GM12878 (cell line): ENCODE data around the gene KIRREL3.

ENCODE experiments used
- BHLHE40 ChIP-seq, 2 experiments: fragments of 450-650 bp in 1 of 2; IDR thresholded peaks; 2 replicates each; pipeline ENCODE4 v1.6.1; 2011 to 2017; ENCODE audit warnings: low read depth in 2 of 2, borderline replicate concordance in 1 of 2, improper control_type of control experiment in 1 of 2, low read length in 1 of 2, mild to moderate bottlenecking in 1 of 2
- CHD2 ChIP-seq: IDR thresholded peaks from 2 replicates; pipeline ENCODE4 v1.6.1; 2011; ENCODE audit warnings: low read depth, low read length, improper control_type of control experiment, borderline replicate concordance
- CTCF ChIP-seq, 3 experiments: IDR thresholded peaks in 2 of 3; conservative IDR thresholded peaks in 1 of 3; 2 replicates each; pipeline ENCODE4 v1.5.1; 2011; ENCODE audit warnings: low read depth in 3 of 3, low read length in 3 of 3, mild to moderate bottlenecking in 3 of 3, control low read depth in 2 of 3, moderate library complexity in 2 of 3, inconsistent platforms in 1 of 3, mixed read lengths in 1 of 3; ENCODE audit not compliant: control insufficient read depth in 2 of 3, insufficient read depth in 1 of 3; ENCODE audit errors: extremely low read depth in 1 of 3
- EP300 ChIP-seq, 2 experiments: fragments of 150-350 bp in 1 of 2; IDR thresholded peaks; 2 replicates each; pipeline ENCODE4 v1.6.1; 2011 to 2012; ENCODE audit warnings: low read depth in 2 of 2, low read length in 2 of 2, borderline replicate concordance in 1 of 2, improper control_type of control experiment in 1 of 2, inconsistent platforms in 1 of 2; ENCODE audit not compliant: control insufficient read depth in 1 of 2
- NFYA ChIP-seq: IDR thresholded peaks from 2 replicates; pipeline ENCODE4 v1.6.1; 2011; ENCODE audit warnings: low read depth, mild to moderate bottlenecking, low read length, improper control_type of control experiment, borderline replicate concordance
- NFYB ChIP-seq: IDR thresholded peaks from 2 replicates; pipeline ENCODE4 v1.6.1; 2011; ENCODE audit warnings: low read depth, mild to moderate bottlenecking, low read length, improper control_type of control experiment, moderate library complexity; ENCODE audit not compliant: insufficient read depth
- POLR2AphosphoS2 ChIP-seq: IDR thresholded peaks from 2 replicates; pipeline ENCODE4 v1.6.1; 2011; ENCODE audit warnings: low read depth, mild to moderate bottlenecking, low read length, improper control_type of control experiment, moderate library complexity
- RCOR1 ChIP-seq: conservative IDR thresholded peaks from 2 replicates; pipeline ENCODE4 v1.6.1; 2012; ENCODE audit warnings: low read depth, low read length, improper control_type of control experiment
- SPI1 ChIP-seq: IDR thresholded peaks from 2 replicates; pipeline ENCODE4 v1.6.1; 2011; ENCODE audit warnings: low read depth, mild to moderate bottlenecking, low read length, moderate library complexity, borderline replicate concordance; ENCODE audit not compliant: insufficient read depth
- USF2 ChIP-seq: IDR thresholded peaks from 2 replicates; pipeline ENCODE4 v1.6.1; 2011; ENCODE audit warnings: low read depth, low read length, improper control_type of control experiment, borderline replicate concordance
- ZBTB40 ChIP-seq: fragments of 450-650 bp; IDR thresholded peaks from 2 replicates; pipeline ENCODE4 v1.6.1; 2016; ENCODE audit warnings: mild to moderate bottlenecking, moderate library complexity, borderline replicate concordance

GRCh38 chr11:127023991-127024390 lies 23.4 kb upstream of the KIRREL3 start:
- TF ChIP-seq BHLHE40 (IDR thresholded peaks at IDR 0.05; ENCODE audit: borderline replicate concordance in 1 of 2, low read depth in 2 of 2, low read length in 1 of 2) (no peak), USF2 (no peak), CTCF (IDR thresholded peaks at IDR 0.05 in 2 of 3, conservative IDR thresholded peaks at IDR 0.05 in 1 of 3; ENCODE audit: control insufficient read depth in 2 of 3, extremely low read depth in 1 of 3, insufficient read depth in 1 of 3, low read depth in 3 of 3, low read length in 3 of 3) (no peak), NFYA (no peak), POLR2AphosphoS2 (no peak), CHD2 (no peak), SPI1 (no peak), NFYB (no peak), RCOR1 (no peak), ZBTB40 (no peak), EP300 (IDR thresholded peaks at IDR 0.05; ENCODE audit: borderline replicate concordance in 1 of 2, control insufficient read depth in 1 of 2, low read depth in 2 of 2, low read length in 2 of 2) (no peak)
